ENCODE measurements around the gene TRIM46. TPM values are rescaled to one million over a fixed set of nuclear protein-coding genes. Genes with fewer than 3 reads are reported as not detected.

The TRIM46 gene
- total and polyA plus RNA-seq, 2 of the 13 experiments (the other 11 are each of a cell fraction or from before 2014, with no cell fraction given) = 0.04 to 0.09 TPM

- intact Hi-C loops (cut with micrococcal nuclease; ENCODE audit: unreplicated experiment) = no loop called here
- POLR2A ChIA-PET = no interaction called here
- no peak overlapping the region for H2AFZ ChIP-seq (ENCODE audit: low read length)
- TF ChIP-seq NAIF1 (CRISPR knock-in tag; IDR thresholded peaks at IDR 0.05; ENCODE audit: borderline replicate concordance) (no peak), GATAD1 (CRISPR knock-in tag; IDR thresholded peaks at IDR 0.05) (peak; percentile 40; the same call in 1 of the 2 replicates), HCFC1 (IDR thresholded peaks at IDR 0.05; ENCODE audit: low read depth, low read length) (peak; percentile 27; the same call in 1 of the 2 replicates), NR2C2 (CRISPR knock-in tag; IDR thresholded peaks at IDR 0.05; ENCODE audit: borderline replicate concordance) (no peak), EP300 (IDR thresholded peaks at IDR 0.05; ENCODE audit: low read depth in 2 of 2, low read length in 2 of 2) (no peak), EP300 (CRISPR knock-in tag; IDR thresholded peaks at IDR 0.05; ENCODE audit: borderline replicate concordance) (no peak), PHF20 (CRISPR knock-in tag; IDR thresholded peaks at IDR 0.05) (peak; percentile 67; the same call in 1 of the 2 replicates), HOXA3 (CRISPR knock-in tag; IDR thresholded peaks at IDR 0.05) (peak; percentile 20; the same call in 1 of the 2 replicates), EED (CRISPR knock-in tag; IDR thresholded peaks at IDR 0.05) (no peak), GABPB1 (CRISPR knock-in tag; IDR thresholded peaks at IDR 0.05) (no peak), SP2 (CRISPR knock-in tag; IDR thresholded peaks at IDR 0.05) (no peak), ATF6 (CRISPR knock-in tag; conservative IDR thresholded peaks at IDR 0.05) (no peak), SP1 (IDR thresholded peaks at IDR 0.05) (no peak), SP1 (CRISPR knock-in tag; IDR thresholded peaks at IDR 0.05) (no peak), ELF1 (CRISPR knock-in tag; IDR thresholded peaks at IDR 0.05) (peak; percentile 34; the same call in 1 of the 2 replicates), ZNF292 (CRISPR knock-in tag; IDR thresholded peaks at IDR 0.05; ENCODE audit: borderline replicate concordance, low read depth) (no peak), USF2 (IDR thresholded peaks at IDR 0.05; ENCODE audit: low read depth, low read length) (peak; percentile 94), USF2 (CRISPR knock-in tag; IDR thresholded peaks at IDR 0.05; ENCODE audit: borderline replicate concordance) (peak; percentile 84; the same call in 1 of the 2 replicates)
- TF ChIP-seq, protein P1, sequence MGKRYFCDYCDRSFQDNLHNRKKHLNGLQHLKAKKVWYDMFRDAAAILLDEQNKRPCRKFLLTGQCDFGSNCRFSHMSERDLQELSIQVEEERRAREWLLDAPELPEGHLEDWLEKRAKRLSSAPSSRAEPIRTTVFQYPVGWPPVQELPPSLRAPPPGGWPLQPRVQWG (CRISPR knock-in tag; IDR thresholded peaks at IDR 0.05; ENCODE audit: borderline replicate concordance, low read depth) = no peak
- TF ChIP-seq, protein P2, sequence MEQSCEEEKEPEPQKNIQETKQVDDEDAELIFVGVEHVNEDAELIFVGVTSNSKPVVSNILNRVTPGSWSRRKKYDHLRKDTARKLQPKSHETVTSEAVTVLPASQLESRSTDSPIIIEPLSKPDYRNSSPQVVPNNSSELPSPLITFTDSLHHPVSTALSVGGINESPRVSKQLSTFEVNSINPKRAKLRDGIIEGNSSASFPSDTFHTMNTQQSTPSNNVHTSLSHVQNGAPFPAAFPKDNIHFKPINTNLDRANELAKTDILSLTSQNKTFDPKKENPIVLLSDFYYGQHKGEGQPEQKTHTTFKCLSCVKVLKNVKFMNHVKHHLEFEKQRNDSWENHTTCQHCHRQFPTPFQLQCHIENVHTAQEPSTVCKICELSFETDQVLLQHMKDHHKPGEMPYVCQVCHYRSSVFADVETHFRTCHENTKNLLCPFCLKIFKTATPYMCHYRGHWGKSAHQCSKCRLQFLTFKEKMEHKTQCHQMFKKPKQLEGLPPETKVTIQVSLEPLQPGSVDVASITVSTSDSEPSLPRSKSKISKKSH (CRISPR knock-in tag; IDR thresholded peaks at IDR 0.05; ENCODE audit: borderline replicate concordance) = no peak
Observed at GRCh38 chr1:155218854-155219591, 45.4 kb downstream of the TRIM46 start.

More at GRCh38 chr1:155218854-155219591, 45.4 kb downstream of the TRIM46 start:
- in situ Hi-C loops (cut with HindIII; ENCODE audit: extremely low pct_ligation_motif_present, low pct_unique_long_range_greater_than_20kb) = no loop called here
- Histone ChIP-seq H3K9me3 (ENCODE audit: low read length) (no peaks in the 10 kb centered on the region), H3K27me3 (ENCODE audit: control insufficient read depth in 1 of 2, insufficient read depth in 2 of 2, low read length in 2 of 2) (no peaks in the 10 kb centered on the region), H3K79me2 (ENCODE audit: insufficient read depth, low read length) (no peaks in the 10 kb centered on the region), H3K36me3 (replicated peaks in 1 of 2; ENCODE audit: control insufficient read depth in 1 of 2, insufficient read depth in 2 of 2, low read length in 2 of 2) (no peaks in the 10 kb centered on the region), H3K4me3 (replicated peaks in 1 of 3; ENCODE audit: insufficient read depth in 1 of 3, low read depth in 2 of 3, low read length in 3 of 3) (no peak overlapping the region), H3K4me2 (ENCODE audit: low read depth, low read length) (no peak overlapping the region), H4K20me1 (ENCODE audit: insufficient read depth, low read length) (no peaks in the 10 kb centered on the region), H3K9ac (ENCODE audit: insufficient read depth, low read depth, low read length) (no peak overlapping the region), H3K4me1 (ENCODE audit: insufficient read depth, low read length) (peaks cover 7% of the 10 kb centered on the region; the same call in 1 of the 2 replicates), H3K27ac (ENCODE audit: extremely low read length, insufficient read depth, low read length) (no peak overlapping the region)
- WGBS (ENCODE audit: low lambda C conversion rate) = 74% methylated on average over 7 of the region's 7 CpGs
- peak; percentile 32 for FAIRE-seq
- ATAC-seq = no peak
- CTCF ChIA-PET (ENCODE audit: low intra/inter-chr PET ratio, low total read pairs) = no interaction called here
- no peak for DNase-seq (ENCODE audit: low spot score)
- BruUV-seq (replicated peaks) = no TSS peak
